T-helper 2 cell (primary cell): ENCODE data around the gene CD72.
"Not testable (repeated sequence)": the region's sequence is repeated elsewhere in the genome, so short reads cannot be mapped to it uniquely, and the experiment has no call there.

Source experiments
- DNase-seq, 5 experiments: peaks; one replicate each; pipeline versions ENCODE4 v3.0.0 to v3.0.0-alpha.2; 2012 to 2022

CD72 gene

DNA sequence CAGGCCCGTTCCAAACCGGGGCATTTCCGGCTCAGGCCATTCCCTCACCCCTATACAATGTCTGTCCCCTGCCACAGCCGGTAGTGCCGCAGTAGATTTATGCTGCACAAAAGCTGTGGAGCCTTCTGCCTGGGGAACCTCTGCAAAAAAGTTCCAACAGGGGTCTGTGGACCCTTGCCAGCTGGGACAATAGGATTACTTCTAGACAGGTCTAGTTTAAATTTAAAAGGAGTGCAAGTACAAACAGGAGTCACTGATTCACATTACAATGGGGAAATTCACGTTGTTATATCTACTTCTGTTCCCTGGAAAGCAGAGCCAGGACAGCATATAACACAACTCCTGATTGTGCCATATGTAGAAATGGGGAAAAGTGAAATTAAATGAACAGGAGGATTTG is 34.7 kb downstream of the CD72 start:
- not testable (repeated sequence) for DNase-seq

GRCh38 chr9:35579659-35580227 is 38.5 kb downstream of the CD72 start:
- not testable (repeated sequence) for DNase-seq

DNA sequence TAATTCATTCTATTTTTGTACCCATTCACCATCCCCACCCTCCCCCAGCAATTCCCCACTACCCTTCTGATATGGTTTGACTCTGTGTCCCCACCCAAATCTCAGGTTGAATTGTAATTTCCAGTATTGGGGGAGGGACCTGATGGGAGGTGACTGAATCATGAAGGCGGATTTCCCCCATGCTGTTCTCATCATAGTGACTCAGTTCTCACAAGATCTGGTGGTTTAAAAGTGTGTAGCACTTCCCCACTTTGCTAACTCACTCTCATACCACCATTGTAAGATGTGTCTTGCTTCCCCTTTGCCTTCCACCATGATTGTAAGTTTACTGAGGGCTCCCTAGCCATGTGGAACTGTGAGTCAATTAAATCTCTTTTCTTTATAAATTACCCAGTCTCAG is 39.1 kb downstream of the CD72 start:
- peak in 1 of 5 experiments; percentile 19 for DNase-seq

GRCh38 chr9:35577486-35577885 is 40.7 kb downstream of the CD72 start:
- no peak for DNase-seq

GRCh38 chr9:35575478-35575877 is 42.7 kb downstream of the CD72 start:
- no peak for DNase-seq

DNA sequence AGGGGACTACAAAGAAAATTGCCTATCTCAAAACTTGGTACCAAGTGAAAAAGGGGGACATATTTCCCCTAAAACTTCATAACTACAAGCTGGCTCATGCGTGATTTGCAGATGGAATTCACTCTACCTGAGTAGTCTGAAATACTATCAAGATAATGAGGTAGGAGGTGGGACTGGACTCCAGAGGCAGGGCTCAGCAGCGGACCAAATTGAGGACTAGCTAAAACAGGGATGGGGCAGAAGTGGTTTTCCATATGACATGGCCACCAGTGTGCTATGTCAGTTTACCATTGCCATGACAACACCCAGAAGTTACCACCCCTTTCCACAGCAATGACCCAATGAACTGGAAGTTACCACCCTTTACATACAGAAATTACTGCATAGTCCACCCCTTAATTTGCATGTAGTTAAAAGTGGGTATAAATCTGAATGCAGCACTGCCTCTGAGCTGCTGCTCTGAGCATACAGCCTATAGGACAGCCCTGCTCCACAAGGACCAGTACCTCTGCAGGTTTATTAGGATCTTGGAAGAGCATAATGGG is 43.6 kb downstream of the CD72 start:
- DNase-seq: no peak

GRCh38 chr9:35570709-35571504 is 47.3 kb downstream of the CD72 start:
- DNase-seq: peak in 2 of 5 experiments; percentile 13 to 62

DNA sequence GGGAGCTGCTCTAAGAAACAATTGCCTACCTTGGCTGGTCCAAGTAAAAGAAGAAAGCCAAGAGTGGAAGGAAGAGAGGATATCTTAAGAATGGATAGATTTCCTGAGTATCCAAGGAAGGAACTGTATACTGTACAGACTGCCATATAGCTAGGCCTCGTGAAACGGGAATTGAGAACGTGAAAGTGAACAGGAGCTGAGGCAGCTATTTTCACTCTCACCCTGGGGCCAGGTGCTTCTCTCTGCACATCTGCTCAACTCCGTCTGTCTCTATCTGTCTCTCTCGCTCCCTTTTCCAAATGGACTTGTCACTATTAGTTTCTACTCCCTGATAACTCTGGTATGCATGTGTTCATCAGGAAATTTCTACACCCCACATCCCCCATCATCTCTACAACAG is 49.0 kb downstream of the CD72 start:
- no peak for DNase-seq

- no peak for DNase-seq
Measured at GRCh38 chr9:35568196-35568595, 50.0 kb downstream of the CD72 start.

DNA sequence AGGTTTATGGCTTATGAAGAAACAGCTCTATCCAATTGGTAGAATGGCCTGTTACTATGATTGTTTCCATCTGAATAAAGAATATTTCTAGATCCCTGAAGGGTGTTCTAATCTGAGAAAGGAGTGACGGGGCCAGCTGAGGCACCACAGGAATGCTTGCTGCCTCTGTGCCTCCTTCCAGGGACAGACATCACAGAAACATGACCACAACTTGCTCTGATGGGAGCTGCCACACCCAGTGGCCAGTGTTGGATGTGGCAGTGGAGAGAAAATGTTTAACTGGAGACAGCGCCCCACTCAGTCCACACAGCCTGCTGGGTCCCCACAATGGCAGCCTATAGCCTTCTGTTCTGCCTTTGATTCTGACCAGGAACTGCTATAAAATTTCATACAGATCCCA is 51.8 kb downstream of the CD72 start:
- DNase-seq: no peak

DNA sequence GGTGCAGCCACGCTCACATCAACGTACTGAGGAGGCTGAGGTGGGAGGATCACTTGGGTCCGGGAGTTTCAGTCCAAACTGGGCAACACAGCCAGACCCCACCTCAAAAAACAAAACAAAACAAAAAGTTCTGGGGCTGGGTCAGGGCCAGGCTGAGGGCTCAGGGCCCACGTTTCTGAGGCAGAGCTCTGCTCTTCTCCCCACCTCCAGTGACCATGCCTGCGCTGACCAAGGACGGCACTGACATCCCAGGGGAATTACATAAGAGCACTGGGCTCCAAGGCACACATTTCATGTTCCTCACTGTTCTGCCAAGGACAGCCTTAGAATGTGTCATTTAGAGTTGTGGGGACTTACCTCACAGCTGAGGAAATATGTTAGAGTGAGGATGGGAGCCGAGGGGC is 53.6 kb downstream of the CD72 start:
- DNase-seq: no peak

- no peak for DNase-seq
Measured at GRCh38 chr9:35563791-35564197, 54.4 kb downstream of the CD72 start.

DNA sequence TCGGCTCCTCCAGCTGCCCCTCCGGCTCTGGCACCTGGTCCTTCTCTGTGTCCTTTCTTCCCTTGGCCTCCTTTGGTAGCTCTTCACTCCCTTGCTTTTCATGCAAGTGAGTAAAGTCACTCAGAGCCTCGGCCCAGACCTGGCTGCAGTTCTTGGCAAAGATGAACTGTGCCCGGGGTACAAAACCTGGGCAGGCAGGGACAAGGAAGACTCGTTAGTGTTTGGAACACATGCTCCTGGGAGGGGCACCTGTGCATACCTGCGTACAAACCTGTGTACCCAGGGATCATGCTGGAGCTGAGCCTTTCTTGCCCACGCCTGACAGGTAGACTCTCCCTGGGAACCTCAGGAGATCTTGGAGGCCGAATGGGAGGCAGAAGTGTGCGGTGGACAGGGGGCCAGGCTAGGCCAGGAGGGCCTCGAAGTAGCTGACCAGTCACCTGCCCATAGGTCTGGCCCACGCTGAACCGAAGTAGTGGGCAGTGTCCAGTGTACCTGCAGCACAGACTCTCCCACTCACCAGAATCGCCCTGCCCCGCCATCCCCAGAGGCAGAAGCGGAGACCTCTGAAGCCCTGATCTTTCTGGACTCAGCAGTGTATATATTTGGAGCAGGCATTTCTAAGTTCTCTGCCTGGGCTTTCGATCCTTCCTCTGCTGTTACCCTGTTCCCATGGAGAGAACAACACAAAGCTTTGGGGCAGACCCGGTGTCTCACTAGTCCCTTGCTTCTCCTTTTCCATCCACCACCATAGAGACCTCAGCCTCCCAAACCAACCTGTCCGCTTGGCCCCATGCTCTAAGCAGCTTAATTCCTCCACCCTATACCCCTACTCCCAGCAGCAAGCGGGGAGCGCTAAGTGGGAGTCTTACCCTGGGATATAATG is 55.1 kb downstream of the CD72 start:
- no peak for DNase-seq

- DNase-seq: no peak
Measured at GRCh38 chr9:35561468-35562261, 56.5 kb downstream of the CD72 start.

DNA sequence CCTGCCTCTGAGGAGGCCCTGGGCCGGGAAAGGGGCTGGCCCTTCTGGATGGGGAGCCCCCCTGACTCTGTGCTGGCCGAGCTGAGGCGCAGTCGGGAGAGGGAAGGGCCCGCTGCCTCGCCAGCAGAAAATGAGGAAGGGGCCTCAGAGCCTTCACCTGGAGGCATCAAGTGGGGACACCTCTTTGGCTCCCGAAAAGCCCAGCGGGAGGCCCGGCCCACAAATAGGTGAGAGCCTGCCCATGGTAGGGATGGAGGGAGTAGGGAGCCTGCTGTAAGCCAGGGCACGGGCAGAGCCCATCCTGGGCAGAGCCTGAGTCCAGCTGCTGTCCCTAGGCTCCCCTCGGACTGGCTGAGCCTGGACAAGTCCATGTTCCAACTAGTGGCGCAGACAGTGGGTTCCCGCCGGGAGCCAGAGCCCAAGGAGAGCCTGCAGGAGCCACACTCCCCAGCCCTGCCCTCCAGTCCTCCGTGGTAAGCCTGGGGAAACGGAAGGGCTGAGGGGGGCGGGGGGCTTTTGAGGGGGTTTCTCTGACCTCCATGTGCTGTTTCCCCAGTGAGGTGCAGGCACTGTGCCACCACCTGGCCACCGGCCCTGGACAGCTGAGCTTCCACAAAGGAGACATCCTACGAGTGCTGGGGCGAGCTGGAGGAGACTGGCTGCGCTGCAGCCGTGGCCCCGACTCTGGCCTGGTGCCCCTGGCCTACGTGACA is 57.4 kb downstream of the CD72 start:
- DNase-seq: no peak
